Left colon (tissue), 2 donors: ENCODE measurements around the gene TGM2. TPM values are rescaled to one million over a fixed set of nuclear protein-coding genes. Genes with fewer than 3 reads are reported as not detected.

Source experiments
- ATAC-seq: fragments of 200-7000 bp; cut with Tn5 transposase; one replicate; pipeline ENCODE4 v1.9.1; 2020; ENCODE audit warnings: mild to moderate bottlenecking, moderate library complexity
- DNase-seq, 2 donors: peaks; one replicate each; pipeline ENCODE4 v3.0.0-alpha.2; 2020
- intact Hi-C, 2 donors: fragments of 100-400 bp; cut with DNase I in 1 of 2; cut with micrococcal nuclease in 1 of 2; formaldehyde crosslinking; loops; one replicate each; pipeline versions ENCODE4 v1.11.2 to v1.14.0; 2022; cut with DNase I, micrococcal nuclease
- total RNA-seq, 2 donors: library from RNA; stranded (reverse); fragmentation: NEBNext Ultra II Directional; extraction: Animal tissue kit (Norgen Biotek cat#: 25700); gene quantifications; one replicate each; pipeline ENCODE4 v1.2.1, GENCODE V29; 2021
- donor health status: DM: no; HTN: no; CAD: no.
- donor health status: DM: yes; HTN: yes; CAD: no.

TGM2 gene
- total RNA-seq, 2 donors from 2014 or later: 26.9 to 33.9 TPM

GRCh38 chr20:38166703-38167233 lies 1.7 kb upstream of the TGM2 start:
- intact Hi-C loops: loop anchor here in 1 of 2 donors (10.0 kb wide), 1 partner anchor 102 kb away; no protein-coding TSS in a partner anchor
- no peak for ATAC-seq
- DNase-seq: no peak

GRCh38 chr20:38165966-38166702 lies 1.1 kb upstream of the TGM2 start:
- intact Hi-C loops: loop anchor here in 1 of 2 donors (10.0 kb wide), 1 partner anchor 101 kb away; no protein-coding TSS in a partner anchor
- DNase-seq: no peak

GRCh38 chr20:38164624-38165088 lies 414 bp downstream of the TGM2 start:
- DNase-seq: no peak
- no peak for ATAC-seq
- intact Hi-C loops: loop anchor here (5.0 to 10.0 kb wide), 2 partner anchors 92 to 100 kb away; no protein-coding TSS in a partner anchor

More at GRCh38 chr20:38165966-38166702, 1.1 kb upstream of the TGM2 start:
- ATAC-seq: no peak

GRCh38 chr20:38164069-38164468 lies 1.0 kb downstream of the TGM2 start:
- intact Hi-C loops: loop anchor here (5.0 to 10.0 kb wide), 2 partner anchors 92 to 99 kb away; no protein-coding TSS in a partner anchor
- no peak for ATAC-seq
- no peak for DNase-seq

GRCh38 chr20:38162878-38163875 lies 1.9 kb downstream of the TGM2 start:
- ATAC-seq (no peak), DNase-seq (no peak)
- intact Hi-C loops: loop anchor here (5.0 to 10.0 kb wide), 2 partner anchors 91 to 98 kb away; no protein-coding TSS in a partner anchor

- no peak for ATAC-seq
- DNase-seq: no peak
- intact Hi-C loops: loop anchor here (5.0 to 10.0 kb wide), 2 partner anchors 90 to 97 kb away; no protein-coding TSS in a partner anchor
Measured at GRCh38 chr20:38162149-38162548, 2.9 kb downstream of the TGM2 start.

- intact Hi-C loops: loop anchor here (5.0 to 10.0 kb wide), 2 partner anchors 89 to 97 kb away; no protein-coding TSS in a partner anchor
- no peak for DNase-seq
- ATAC-seq: no peak
Measured at GRCh38 chr20:38161412-38161774, 3.7 kb downstream of the TGM2 start.

- intact Hi-C loops: loop anchor here (5.0 to 10.0 kb wide), 2 partner anchors 88 to 95 kb away; no protein-coding TSS in a partner anchor
- no peak for ATAC-seq
- no peak for DNase-seq
Measured at GRCh38 chr20:38159957-38160756, 4.9 kb downstream of the TGM2 start.

- ATAC-seq (no peak), DNase-seq (no peak)
- intact Hi-C loops: no loop called here
Measured at GRCh38 chr20:38159566-38159956, 5.5 kb downstream of the TGM2 start.

- no peak for DNase-seq
- ATAC-seq: no peak
- intact Hi-C loops: no loop called here
Measured at GRCh38 chr20:38158701-38159351, 6.2 kb downstream of the TGM2 start.

GRCh38 chr20:38157635-38158495 lies 7.2 kb downstream of the TGM2 start:
- DNase-seq (no peak), ATAC-seq (no peak)
- intact Hi-C loops: no loop called here

- intact Hi-C loops: no loop called here
- peak in 1 of 2 donors; percentile 65 for DNase-seq
- ATAC-seq: no peak
Measured at GRCh38 chr20:38156888-38157634, 8.0 kb downstream of the TGM2 start.

- DNase-seq (no peak), ATAC-seq (no peak)
- intact Hi-C loops: no loop called here
Measured at GRCh38 chr20:38156280-38156679, 8.8 kb downstream of the TGM2 start.

- ATAC-seq: no peak
- intact Hi-C loops: no loop called here
- no peak for DNase-seq
Measured at GRCh38 chr20:38155811-38156210, 9.3 kb downstream of the TGM2 start.

GRCh38 chr20:38153401-38153800 lies 11.7 kb downstream of the TGM2 start:
- ATAC-seq: no peak
- intact Hi-C loops: no loop called here
- DNase-seq: no peak

GRCh38 chr20:38152621-38153221 lies 12.3 kb downstream of the TGM2 start:
- DNase-seq (peak; percentile 80 to 88), ATAC-seq (peak; percentile 76)
- intact Hi-C loops: no loop called here
